SH-SY5Y (cell line): ENCODE measurements around the gene TRIM46.

Experiments
- GATA2 ChIP-seq: IDR thresholded peaks from 2 replicates; pipeline ENCODE4 v1.6.1; 2011; ENCODE audit warnings: mild to moderate bottlenecking, low read depth, low read length
- GATA3 ChIP-seq: IDR thresholded peaks from 2 replicates; pipeline ENCODE4 v1.6.1; 2011; ENCODE audit warnings: low read depth, mild to moderate bottlenecking, low read length, moderate library complexity

GRCh38 chr1:155219592-155220031 lies 46.0 kb downstream of the TRIM46 start:
- TF ChIP-seq GATA2 (no peak), GATA3 (no peak)
